ENCODE results near the gene PLD3.
"Not testable (repeated sequence)": the region's sequence is repeated elsewhere in the genome, so short reads cannot be mapped to it uniquely, and the experiment has no call there.

GRCh38 chr19:40408598-40408925 is 60.1 kb downstream of the PLD3 start:
- TF ChIP-seq, protein P1, sequence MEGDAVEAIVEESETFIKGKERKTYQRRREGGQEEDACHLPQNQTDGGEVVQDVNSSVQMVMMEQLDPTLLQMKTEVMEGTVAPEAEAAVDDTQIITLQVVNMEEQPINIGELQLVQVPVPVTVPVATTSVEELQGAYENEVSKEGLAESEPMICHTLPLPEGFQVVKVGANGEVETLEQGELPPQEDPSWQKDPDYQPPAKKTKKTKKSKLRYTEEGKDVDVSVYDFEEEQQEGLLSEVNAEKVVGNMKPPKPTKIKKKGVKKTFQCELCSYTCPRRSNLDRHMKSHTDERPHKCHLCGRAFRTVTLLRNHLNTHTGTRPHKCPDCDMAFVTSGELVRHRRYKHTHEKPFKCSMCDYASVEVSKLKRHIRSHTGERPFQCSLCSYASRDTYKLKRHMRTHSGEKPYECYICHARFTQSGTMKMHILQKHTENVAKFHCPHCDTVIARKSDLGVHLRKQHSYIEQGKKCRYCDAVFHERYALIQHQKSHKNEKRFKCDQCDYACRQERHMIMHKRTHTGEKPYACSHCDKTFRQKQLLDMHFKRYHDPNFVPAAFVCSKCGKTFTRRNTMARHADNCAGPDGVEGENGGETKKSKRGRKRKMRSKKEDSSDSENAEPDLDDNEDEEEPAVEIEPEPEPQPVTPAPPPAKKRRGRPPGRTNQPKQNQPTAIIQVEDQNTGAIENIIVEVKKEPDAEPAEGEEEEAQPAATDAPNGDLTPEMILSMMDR (IDR thresholded peaks at IDR 0.05; ENCODE audit: low read depth, low read length, poor library complexity, severe bottlenecking) = not testable (repeated sequence)
- not testable (repeated sequence) for TF ChIP-seq EZH2phosphoT487 (IDR thresholded peaks at IDR 0.05; ENCODE audit: borderline replicate concordance, low read length)
